Activated T-cell treated with anti-CD3 and anti-CD28 coated beads, Interleukin-2, amount 50 U/mL, for 48 hours (primary cell): ENCODE measurements around the gene OTOP3.
"Not testable (repeated sequence)": the region's sequence is repeated elsewhere in the genome, so short reads cannot be mapped to it uniquely, and the experiment has no call there.

Experiments used
- DNase-seq, 2 experiments: peaks; one replicate each; pipeline ENCODE4 v3.0.0-alpha.2; 2020

Gene OTOP3

DNA sequence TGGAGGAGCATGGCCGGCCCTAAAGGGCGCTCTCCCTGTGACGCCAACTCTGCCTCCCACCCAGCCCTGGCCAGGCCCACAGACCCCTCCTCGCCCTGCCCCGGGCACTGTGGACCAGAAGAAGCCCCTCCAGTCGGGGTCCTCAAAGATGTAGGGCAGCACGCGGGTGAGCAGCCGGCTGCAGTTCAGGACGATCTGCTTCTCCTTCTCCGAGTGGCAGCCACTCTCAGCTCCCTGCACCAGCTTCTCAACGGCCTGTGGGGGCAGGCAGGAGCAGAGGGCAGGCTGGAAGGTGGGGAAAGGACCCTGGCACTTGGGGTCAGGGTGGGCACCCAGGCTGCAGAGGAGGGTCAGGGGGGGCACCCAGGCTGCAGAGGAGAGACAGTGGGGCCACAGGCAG, 28.0 kb downstream of the OTOP3 start:
- DNase-seq = no peak

DNA sequence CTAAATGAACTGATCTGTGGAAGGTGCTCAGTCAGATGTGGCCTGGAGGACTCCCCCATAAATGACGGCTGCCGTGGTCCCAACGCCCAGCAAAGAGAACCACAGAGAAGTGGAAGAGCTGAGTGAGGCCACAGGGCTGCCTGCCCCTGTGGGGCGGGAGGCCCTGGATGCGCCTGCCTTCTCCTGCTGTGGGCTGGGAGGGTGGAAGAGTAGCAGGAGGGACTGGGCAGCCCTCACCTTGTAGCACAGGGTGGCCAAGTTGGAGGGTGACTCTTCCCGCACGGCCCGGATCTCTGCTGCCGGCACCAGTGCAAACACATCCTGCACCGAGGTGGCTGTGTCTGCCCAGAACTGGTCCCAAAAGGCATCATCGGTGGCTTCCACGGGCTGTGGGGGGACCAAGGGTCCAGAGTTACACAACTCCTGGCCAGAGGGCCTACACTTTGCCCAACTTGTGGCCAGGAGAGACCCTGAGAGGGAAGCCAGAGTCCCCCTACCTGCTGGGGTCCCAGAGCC, 28.6 kb downstream of the OTOP3 start:
- no peak for DNase-seq

DNA sequence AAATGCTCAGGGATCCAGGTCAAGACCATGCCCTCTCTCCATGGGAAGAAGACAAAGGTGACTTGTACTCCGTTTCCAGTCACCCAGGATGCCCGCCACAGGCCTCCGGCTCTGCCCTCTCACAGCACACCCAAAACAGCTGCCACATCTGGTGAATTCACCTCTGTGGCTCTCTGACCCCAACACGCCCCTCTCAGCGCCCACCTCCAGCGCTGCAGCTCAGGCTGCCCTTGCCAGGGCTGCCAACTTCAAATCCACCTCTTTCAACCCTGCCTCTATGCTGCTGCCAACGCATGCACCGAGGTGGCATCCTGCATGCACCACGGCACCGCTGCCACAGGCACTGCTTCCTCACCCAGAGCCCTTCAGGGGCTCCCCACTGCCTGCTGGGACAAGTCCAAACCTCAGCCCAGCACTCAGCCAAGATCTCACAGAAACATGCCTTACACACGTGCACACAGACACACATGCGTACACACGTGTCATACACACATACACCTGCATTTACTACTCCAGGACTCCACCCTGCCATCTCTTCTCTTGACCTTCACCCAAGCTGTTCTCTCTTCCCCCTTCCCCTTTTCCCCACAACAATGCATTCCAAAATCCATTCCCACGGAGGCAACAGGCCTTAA, 29.4 kb downstream of the OTOP3 start:
- no peak for DNase-seq

DNA sequence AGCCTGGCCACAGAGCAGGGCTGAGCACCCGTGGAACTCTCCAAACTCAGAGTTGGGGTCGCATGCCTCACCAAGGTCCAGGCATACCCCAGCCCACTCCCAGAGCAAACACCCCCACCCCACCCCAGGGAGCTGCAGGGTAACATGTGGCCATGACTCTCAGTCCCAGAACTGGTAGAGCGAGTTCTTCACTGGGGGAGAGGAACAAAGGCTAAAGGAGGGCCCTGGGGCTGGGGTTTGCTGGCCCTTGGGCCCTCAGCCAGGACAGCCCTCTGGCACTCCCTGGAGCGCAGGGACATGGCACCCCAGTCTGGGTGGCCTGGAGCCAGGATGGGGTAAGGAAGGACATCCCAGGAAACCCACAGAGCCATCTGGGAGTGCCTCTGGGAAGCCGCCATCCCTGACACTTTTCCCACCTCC, 32.7 kb downstream of the OTOP3 start:
- no peak for DNase-seq

DNA sequence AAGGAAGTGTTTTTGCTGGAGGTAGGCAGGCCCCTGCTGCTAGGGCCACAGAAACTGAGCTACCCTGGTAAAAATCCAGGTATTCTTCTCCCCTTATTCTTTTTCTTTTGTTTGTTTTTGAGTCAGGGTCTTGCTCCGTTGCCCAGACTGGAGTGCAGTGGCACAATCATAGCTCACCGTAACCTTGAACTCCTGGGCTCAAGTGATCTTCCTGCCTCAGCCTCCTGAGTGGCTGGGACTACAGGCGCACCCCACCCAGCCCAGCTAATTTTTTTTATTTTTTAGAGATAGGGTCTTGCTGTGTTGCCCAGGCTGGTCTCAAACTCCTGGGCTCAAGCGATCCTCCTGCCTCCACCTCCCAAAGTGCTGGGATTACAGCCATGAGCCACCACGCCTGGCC, 33.8 kb downstream of the OTOP3 start:
- DNase-seq = not testable (repeated sequence)

DNA sequence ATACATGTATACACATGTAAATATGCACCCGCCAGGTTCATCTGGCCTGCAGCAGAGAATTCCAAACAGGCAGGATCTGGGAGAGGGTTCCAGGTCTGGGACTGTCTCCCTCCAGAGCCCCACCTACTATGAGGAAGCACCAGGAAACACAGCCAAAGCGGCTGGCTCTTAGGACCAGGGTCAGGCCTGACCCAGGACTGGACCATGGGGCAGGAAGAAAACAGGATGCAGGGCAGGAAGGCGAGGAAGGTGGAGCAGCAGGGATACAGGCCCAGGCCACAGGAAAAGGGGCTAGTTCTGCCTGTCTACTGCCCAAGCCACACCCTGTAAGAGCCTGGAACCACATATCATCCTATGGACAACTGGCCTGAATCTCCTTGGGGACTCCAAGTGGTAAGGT, 34.7 kb downstream of the OTOP3 start:
- DNase-seq = no peak

DNA sequence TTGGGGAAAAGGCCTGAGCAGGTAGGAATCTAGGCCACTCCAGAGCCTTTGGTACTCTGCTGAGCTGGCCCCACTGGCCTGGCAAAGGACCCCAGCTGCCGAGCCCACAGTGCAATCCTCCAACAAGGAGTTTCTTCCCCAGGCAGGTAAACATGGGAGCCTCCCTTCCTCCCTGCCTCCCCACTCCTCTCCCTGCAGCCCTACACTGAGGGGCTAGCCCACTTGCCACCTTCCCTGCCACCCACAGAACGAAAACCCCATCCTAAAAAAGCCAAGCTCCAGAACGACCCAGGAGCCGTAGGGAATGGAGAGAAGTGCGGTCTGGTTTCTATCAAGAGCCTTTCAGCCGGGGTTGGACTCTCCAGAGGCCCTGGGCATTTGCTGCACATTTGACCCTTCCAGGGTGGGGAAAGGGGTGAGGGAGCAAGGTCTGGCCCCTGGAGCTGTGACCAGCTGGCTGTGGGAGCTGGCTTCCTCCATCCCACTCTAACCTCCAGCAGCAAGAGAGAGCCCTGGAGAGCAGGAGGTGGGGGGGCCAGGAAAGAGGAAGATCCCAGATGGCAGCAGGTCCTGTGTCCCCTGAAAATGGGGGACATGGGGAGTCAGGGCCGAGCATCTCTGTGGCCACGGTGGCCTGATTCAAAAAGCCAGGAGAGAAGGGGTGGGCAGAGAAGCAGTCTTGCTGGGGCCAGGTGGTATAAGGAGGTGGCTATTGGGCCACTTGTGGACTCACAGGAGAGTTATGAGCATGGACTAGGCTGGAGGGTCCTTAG, 35.6 kb downstream of the OTOP3 start:
- no peak for DNase-seq

DNA sequence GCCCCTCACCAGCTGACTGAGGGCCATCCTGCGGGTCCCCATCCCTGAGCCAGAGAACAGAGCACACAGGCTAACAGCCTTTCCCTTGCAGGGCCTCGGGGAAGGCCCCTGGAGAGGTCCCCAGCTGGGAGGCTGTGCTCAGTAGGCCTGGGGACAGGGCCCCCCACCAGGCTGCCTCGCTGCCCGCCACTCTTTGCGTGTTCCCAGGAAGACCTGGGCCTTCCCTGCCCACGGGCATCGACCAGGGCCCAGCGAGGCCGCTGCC, 36.1 kb downstream of the OTOP3 start:
- DNase-seq = no peak

DNA sequence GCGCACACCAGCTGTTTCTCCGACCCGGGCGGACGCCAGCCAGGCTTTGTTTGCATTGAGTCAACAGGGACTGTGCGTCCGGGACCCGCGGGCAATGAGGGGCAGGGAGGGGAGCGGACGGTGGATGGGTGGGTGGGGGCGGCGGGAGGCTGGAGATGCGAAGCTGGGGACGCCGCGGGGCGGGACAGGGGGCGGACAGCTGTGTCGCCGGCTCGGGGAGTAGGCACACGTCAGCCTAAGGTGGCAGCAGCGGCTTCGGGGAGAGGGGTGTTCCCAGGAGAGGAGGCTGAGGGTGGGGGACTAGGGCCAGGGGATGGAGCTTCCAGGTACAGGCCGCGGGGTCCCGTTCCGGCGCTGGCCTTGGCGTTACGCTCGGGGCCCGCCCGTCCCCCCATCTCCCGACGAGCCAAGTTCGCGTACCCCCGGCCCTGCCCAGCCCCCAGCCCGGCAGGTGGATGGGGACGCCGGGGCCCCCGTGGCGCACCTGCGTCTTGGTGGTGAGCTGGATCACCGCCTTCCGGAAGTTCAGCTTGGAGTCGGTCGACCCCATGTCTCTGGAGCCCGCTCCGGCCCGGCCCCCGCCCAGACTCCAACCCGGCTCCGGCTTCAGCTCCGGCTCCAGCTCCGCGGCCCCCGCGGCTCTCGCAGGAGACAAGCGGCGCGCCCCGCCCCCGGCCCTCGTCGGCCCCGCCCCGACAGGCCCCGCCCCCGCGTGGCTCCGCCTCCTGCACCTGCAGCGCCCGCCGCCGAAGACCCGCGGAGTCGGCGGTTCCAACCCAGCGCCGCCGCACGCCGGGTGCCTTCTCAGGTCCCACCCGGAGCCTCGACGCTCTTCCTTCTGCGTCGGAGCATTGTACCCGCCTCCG, 36.6 kb downstream of the OTOP3 start, which contains the start of gene HID1:
Gene HID1 (minus strand): TSS at position 653 of the 866 bp plus-strand sequence. CDS start 103 bp downstream, at position 550.
- DNase-seq = peak; percentile 78 to 86

DNA sequence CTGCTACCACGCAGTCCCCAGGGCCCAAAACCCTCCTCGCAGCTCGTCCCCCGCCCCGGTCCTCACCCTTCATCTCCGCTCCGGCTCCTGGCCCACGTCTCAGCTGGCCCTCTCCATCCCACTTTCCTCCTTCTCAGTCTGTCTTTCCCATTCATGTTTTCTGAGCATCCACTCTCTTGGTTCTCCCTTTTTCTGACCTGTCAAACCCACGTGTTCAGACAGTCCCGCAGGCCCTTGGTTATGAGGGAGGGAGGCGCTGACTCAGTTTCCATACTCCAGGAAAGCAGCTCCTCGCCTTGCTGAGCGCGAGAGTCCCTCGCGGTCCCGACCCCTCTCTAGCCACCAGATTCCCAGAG, 37.3 kb downstream of the OTOP3 start:
- peak in 1 of 2 experiments; percentile 31 for DNase-seq

DNA sequence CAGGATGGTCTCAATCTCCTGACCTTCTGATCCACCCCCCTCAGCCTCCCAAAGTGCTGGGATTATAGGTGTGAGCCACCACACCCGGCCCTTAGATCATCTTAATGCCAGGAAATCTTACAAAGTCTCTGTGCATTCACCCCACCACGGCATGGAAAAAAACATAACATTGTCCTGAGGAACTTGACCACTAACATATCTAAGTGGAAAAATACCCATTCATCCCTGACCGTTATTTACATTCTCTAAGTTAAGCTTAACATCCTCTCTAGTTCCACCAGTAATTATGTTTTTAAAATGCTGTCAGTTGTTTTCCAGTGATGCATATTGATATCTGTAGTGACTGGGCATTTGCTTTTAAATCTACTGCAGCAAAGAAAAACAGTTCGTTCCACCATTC, 40.2 kb downstream of the OTOP3 start:
- no peak for DNase-seq

DNA sequence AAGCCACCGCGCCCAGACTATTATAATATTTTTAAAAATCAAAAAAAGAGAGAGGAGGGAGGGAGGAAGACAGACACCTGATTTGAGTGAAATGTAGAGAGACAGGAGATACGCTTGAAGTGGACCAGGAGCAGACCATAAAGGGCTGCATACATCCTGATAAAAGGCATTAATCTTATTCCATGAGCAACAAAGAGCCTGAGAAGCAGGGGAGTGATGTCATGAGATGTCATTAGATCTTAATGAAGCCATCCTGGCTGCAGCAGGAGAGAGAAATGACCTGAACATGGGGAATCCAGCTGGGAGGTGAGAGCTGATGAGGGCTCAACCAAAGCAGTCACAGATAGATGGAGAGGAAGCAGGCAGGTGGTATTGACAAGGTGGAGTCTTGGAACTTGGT, 42.1 kb downstream of the OTOP3 start:
- DNase-seq = no peak

DNA sequence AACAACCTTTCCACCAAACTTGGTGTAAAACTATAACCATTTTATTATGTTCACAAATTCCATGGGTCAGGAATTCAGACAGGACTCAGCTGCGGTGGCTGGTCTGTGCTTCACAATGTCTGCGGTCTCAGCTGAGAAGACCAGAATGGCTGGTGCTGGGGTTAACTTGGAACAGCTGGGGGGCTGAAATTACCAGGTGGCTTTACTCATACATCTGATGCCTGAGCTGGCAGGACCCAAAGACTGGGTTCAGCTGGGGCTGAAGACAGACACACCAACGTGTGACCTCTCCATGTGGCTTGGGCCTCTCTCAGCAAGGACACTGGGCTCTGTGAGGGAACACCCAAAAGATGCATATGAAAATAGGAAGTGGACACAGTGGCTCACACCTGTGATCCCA, 42.5 kb downstream of the OTOP3 start:
- no peak for DNase-seq

DNA sequence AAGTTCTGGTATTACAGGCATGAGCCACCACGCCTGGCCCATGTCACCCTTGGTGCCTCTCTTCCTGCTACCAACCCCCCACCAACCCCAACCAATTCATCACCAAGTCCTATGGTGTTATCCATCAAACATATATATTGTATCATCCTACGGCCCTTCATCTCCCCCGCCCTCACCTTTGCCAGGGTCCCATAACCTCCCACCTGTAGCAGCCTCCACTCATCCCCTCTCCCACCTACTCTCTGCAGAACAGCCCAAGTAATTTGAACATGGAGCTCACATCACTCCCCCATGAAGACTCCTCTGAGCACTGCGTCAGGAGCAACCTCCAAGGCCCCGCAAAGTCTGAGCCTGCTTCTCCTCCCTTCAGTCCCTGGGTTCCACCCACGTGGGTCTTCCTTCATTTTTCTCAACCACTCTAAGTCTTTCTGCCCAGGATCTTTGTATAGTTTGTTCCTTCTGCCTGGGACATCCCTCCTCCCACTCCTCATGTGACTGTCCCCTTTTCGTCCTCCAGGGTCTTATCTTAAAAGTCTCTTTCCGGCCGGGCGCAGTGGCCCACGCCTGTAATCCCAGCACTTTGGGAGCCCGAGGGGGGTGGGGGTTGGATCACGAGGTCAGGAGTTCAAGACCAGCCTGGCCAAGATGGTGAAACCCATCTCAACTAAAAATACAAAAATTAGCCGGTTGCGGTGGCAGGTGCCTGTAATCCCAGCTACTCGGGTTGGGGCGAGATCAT, 43.9 kb downstream of the OTOP3 start:
- DNase-seq = no peak

DNA sequence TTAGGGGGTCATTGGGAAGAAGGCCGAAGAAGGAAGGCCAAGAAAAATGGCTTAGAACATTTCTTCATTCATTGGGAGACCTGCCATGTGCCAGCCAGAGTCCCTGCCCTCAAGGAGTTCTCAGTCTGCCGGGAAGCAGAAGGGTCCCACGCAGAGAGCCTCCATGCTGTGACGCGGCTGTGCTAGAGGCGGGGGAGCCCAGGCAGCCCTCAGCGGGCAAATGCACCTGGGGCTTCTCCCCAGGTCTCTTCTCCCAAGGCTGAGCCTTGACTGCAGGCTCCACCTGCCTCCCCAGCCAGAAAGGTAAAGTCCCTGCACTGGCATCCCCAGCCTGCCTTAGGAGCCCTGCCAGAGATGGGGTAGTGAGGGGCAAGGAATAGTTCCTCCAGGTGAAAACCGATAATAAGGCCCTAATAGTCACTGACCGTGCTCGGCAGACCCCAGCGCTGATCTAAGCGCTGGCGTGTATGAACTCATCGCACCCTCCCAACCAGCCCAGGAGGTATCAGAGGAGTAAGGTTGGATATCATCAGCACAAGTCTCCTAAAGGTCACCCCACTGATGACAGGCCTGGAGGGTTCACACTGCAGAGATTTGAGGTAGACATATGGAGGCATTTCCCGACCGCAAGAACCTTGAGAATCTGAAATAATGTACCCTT, 45.8 kb downstream of the OTOP3 start:
- DNase-seq = no peak

DNA sequence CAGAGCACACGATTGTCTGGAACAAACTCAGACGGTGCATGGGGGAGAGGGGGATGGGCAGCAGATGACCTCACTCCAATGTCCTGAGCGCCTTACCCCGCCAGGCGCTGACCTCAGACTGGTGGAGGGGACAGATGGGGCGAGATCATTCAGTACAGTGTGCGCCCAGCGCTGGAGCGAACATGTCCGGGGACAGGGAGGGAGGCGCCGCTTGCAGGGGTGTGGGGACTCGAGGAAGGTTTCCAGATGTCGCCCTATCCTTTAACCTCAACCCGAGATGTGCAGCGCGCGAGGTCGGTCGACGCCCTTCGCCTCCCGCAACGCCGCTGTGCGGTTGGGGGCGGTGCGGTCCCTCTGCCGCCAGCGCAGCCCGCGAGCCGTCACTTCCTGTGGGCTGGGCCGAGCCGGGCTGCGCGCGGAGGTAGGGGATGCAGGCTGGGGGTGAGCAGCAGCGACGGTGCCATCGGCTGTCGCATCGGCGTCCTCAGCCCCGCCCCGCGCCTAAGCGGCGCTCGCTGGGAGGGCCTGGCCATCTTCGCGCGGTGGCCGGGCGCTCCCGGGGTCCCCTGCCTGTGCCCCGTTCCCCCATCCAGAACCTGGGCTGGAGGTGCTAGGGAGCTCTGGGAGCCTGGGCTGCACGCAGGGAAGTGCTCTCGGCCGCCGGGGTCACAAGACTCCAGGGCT, 46.4 kb downstream of the OTOP3 start:
- peak; percentile 78 to 86 for DNase-seq

DNA sequence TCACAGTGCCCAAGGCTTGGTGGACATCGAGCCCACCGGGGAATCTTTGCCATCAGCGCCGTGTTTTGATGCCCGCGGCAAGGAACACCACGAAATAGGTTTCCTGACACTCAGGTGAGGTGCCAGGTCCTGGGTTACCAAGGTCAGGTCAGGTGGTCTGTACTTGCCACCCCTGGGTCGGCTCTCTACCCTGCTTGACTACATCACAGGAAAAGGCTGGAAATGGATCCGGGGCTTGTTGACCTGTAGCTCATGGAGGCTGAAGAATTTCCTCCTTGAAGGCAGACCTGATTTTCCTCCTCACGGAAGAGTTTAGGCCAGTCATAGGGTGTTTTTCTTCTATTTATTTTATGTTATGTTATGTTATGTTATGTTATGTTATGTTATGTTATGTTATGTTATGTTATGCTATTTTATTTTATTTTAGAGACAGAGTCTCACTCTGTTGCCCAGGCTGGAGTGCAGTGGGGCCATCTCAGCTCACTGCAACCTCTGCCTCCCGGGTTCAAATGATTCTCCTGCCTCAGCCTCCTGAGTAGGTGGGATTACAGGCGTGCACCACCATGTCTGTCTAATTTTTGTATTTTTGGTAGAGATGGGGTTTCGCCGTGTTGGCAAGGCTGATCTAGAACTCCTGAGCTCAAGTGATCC, 47.1 kb downstream of the OTOP3 start:
- not testable (repeated sequence) for DNase-seq

DNA sequence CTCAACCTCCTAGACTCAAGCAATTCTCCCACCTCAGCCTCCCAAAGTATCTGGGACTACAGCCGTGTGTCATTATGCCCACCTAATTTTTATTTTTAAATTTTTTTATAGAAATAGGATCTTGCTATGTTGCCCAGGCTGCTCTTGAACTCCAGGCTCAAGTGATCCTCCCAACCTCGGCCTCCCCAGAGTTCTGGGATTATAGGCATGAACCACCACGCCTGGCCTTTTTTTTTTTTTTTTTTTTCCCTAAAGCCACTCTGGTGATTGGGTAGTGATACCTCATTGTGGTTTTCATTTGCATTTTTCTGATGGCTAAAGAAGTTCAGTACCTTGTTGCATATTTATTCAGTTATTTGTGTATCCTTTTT, 50.5 kb downstream of the OTOP3 start:
- DNase-seq = no peak

DNA sequence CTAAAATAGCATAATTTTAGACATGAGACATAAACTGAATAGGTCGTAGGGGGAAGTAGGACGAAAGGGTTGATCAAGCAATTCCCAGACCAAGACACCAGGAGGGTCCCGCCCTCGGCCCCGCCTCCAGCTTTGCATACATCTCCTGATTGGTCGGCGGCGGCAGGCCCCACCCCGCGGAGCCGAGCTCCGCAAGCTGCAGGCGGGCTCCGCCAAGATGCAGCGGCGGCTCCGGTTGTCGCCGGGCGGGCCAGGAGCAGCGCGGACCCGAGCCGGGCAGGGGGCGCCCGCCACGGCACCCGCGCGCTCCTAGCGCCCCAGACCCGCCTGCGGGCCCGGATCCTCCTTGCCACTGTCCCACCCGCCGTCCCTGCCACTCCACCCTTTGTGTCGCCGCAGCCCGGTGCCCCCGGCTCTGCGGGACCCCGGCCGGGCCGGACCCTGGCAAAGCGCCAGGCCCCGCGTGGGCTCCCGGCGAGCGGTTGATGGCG, 51.8 kb downstream of the OTOP3 start, which contains the start of gene CDR2L:
Gene CDR2L (plus strand): TSS at position 215 of the 491 bp plus-strand sequence. CDS start 412 bp downstream, outside the sequence.
- DNase-seq = peak; percentile 94 to 95

DNA sequence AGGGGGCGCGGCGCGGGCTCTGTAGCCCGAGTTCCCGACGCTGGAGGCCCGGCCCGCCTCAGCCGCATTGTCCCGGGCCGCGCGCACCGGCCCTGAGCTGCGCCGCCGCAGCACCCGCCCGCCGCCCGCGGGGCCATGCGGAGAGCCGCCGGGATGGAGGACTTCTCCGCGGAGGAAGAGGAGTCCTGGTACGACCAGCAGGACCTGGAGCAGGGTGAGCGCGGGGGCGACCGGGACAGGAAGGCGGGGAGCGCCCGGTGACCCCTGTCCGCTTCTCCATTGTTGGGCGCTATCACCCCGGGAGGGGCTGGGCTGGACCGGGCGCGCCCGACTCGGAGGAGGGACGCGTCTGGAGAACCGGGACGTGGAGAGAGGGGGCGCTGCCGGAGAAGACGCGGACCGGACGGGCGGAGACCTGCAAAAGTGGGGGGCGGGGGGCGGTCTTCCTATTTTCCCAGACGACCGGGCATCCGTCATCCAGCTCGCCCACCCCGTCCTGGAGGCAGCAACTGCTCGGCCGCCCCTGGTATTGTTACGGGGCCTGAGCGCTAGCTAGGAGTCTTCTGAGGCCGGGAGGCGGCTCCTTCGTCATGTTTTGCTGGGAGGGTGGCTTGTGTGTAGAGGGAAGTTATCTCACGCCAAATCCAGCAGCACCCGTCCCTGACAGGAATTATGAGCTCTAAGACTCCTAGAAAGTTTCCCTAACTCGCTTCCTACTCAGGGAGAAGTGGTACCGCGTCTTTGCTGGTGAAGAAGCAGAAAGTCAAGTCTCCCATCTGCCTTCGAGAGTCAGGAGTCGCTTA, 52.4 kb downstream of the OTOP3 start:
- peak; percentile 47 to 52 for DNase-seq
